Adrenal gland (tissue), 12 donors: Measurements from ENCODE around the gene UBE2J2. TPM values are rescaled to one million over a fixed set of nuclear protein-coding genes. Genes with fewer than 3 reads are reported as not detected.

Experiments
- DNase-seq, 7 donors: peaks; one replicate each; pipeline ENCODE4 v3.0.0-alpha.2; 2019 to 2020
- H3K27ac ChIP-seq, 5 donors: fragments of 200-600 bp; sonication (generic) in 4 of 5; 1 replicate in 3 of 5; 2 replicates in 2 of 5; pipeline versions ENCODE4 v1.5.1 to v1.8.0; 2016 to 2020; ENCODE audit warnings: mild to moderate bottlenecking in 1 of 5
- H3K27me3 ChIP-seq: fragments of 200-600 bp; 2 replicates; pipeline ENCODE4 v1.8.0; 2021
- H3K36me3 ChIP-seq, 2 donors: fragments of 200-600 bp; replicated peaks in 1 of 2; 1 replicate in 1 of 2; 2 replicates in 1 of 2; pipeline versions ENCODE4 v1.5.1 to v1.8.0; 2018 to 2022
- H3K4me1 ChIP-seq, 2 donors: fragments of 200-600 bp; replicated peaks in 1 of 2; 1 replicate in 1 of 2; 2 replicates in 1 of 2; pipeline versions ENCODE4 v1.5.1 to v1.8.0; 2018 to 2021
- H3K4me3 ChIP-seq, 4 donors: fragments of 200-600 bp; sonication (generic) in 3 of 4; one replicate each; pipeline ENCODE4 v1.5.1; 2016 to 2018
- H3K9me3 ChIP-seq, 3 donors: fragments of 200-600 bp; sonication (generic) in 1 of 3; replicated peaks in 1 of 3; 1 replicate in 2 of 3; 2 replicates in 1 of 3; pipeline versions ENCODE4 v1.5.1 to v1.8.0; 2016 to 2021
- POLR2A ChIP-seq, 2 donors: fragments of 450-650 bp; IDR thresholded peaks; one replicate each; pipeline ENCODE4 v1.6.1; 2017; ENCODE audit warnings: antibody characterized with exemption in 2 of 2, mild to moderate bottlenecking in 2 of 2, moderate library complexity in 1 of 2
- WGBS, 4 donors: extraction: QIAGEN DNeasy Blood & Tissue Kit in 2 of 4; methylation state at CpG; one replicate each; pipeline versions ENCODE4 v1.1.5 to v1.1.7; 2013 to 2017; 5-methylcytosine and 5-hydroxymethylcytosine counted together
- intact Hi-C, 2 donors: fragments of 100-400 bp; cut with DNase I; formaldehyde crosslinking; loops; one replicate each; pipeline versions ENCODE4 v1.14.1 to v1.15.0; 2022 to 2023
- polyA plus RNA-seq, 3 donors: library from polyadenylated mRNA; stranded (reverse); fragments of 200-250 nt in 2 of 3; fragments of 350-450 nt in 1 of 3; fragmentation: Illumina TruSeq in 1 of 3; extraction: RNeasy Lipid Tissue Mini Kit (QIAGEN cat#74804) in 1 of 3; gene quantifications; one replicate each; pipeline ENCODE4 v1.2.3, GENCODE V29; 2013 to 2014
- total RNA-seq, 9 donors: library from RNA; depleted of rRNA in 4 of 9; stranded (reverse); fragments of >200 nt in 4 of 9; fragments of 120-200 nt in 1 of 9; fragmentation: NEBNext Ultra II Directional in 1 of 9; extraction: Animal tissue kit (Norgen Biotek cat#: 25700) in 1 of 9; gene quantifications; one replicate each; pipeline versions ENCODE4 v1.1.0 to v1.2.4, GENCODE V29; 2013 to 2023
- TF ChIP-seq, protein P1 (sequence below), 6 experiments: fragments of 450-650 bp in 4 of 6; fragments of 200-600 bp in 2 of 6; sonication (generic) in 1 of 6; IDR thresholded peaks; 1 replicate in 5 of 6; 2 replicates in 1 of 6; pipeline versions ENCODE4 v1.5.1 to v1.8.0; 2016 to 2021; ENCODE audit warnings: antibody characterized with exemption in 6 of 6, mild to moderate bottlenecking in 2 of 6, moderate library complexity in 1 of 6
- donor health status: healthy with polysubstance abuse.
- donor health status: Bipolar disorder and iron deficiency.
- donor health status: DM: yes; HTN: yes; CAD: no.
- donor health status: DM: no; HTN: no; CAD: no.
- donor health status: DM: no; HTN: no; CAD: no.
- donor health status: DM: yes; HTN: yes; CAD: no.

Gene UBE2J2
- total and polyA plus RNA-seq, 12 donors: 30.1 to 74.4 (median 49.8) TPM

DNA sequence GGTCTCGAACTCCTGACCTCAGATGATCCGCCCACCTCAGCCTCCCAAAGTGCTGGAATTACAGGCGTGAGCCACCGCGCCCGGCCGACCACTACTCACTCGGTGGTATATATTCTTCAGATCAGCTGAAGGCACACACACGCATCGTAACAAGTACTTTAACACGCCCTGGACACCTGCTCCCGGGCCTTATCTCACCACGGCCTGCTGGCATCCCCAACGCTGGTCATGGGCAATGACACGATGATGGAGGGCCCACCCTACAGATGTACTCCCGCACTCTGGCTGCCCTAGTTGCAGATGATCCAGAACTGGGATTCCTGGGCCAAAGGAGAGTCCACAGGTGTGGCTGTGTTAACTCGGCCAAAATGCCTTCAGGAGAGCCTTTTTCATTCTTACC lies 11.6 kb downstream of the UBE2J2 start:
- Histone ChIP-seq H3K36me3 (peaks cover 0 to 55% of the 10 kb centered on the region in 2 donors), H3K4me3 (no peak overlapping the region), H3K4me1 (no peaks in the 10 kb centered on the region), H3K27me3 (no peaks in the 10 kb centered on the region), H3K27ac (no peak overlapping the region), H3K9me3 (no peaks in the 10 kb centered on the region)
- 93 to 96% (median 95%) methylated on average over 10 to 17 of the region's 17 CpGs for WGBS, 4 donors
- TF ChIP-seq, protein P1, sequence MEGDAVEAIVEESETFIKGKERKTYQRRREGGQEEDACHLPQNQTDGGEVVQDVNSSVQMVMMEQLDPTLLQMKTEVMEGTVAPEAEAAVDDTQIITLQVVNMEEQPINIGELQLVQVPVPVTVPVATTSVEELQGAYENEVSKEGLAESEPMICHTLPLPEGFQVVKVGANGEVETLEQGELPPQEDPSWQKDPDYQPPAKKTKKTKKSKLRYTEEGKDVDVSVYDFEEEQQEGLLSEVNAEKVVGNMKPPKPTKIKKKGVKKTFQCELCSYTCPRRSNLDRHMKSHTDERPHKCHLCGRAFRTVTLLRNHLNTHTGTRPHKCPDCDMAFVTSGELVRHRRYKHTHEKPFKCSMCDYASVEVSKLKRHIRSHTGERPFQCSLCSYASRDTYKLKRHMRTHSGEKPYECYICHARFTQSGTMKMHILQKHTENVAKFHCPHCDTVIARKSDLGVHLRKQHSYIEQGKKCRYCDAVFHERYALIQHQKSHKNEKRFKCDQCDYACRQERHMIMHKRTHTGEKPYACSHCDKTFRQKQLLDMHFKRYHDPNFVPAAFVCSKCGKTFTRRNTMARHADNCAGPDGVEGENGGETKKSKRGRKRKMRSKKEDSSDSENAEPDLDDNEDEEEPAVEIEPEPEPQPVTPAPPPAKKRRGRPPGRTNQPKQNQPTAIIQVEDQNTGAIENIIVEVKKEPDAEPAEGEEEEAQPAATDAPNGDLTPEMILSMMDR (IDR thresholded peaks at IDR 0.05): no peak
- TF ChIP-seq POLR2A (IDR thresholded peaks at IDR 0.05): no peak
- DNase-seq: no peak
- intact Hi-C loops: no loop called here

DNA sequence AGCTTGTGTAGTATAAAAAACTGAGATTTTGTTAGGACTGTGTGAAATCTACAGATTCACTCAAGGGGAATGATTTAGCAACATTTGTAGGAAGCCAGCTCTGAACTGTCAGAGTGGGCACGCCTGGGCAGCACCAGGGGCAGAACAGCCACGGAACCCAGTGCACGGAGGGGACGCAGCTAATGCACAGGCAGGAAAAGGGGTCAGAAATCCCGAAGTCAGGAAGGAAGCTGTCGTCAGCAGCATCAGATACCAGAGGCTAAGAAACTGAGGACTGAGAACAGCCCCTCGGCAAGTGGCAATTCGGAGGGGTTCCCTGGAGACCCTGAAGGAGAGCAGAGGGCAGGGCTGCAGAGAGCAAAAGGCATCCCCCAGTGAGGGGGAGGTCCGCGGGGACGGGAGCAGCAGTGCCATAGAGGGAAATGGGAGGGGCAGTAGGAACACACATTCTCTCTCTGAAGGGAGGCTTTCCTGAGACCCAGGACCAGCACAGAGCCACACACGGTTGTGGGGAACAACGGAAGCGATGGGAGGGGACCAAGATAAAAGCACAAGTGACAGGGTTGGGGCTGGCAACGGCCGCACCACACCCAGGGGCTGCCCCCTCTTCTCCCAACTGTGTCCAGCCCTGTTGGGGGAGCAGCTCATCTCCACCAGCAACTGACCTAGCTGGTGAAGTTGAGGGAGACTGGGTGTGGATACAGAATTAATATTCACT lies 12.7 kb downstream of the UBE2J2 start:
- Histone ChIP-seq H3K27me3 (no peaks in the 10 kb centered on the region), H3K4me1 (no peaks in the 10 kb centered on the region), H3K27ac (peak overlapping the region in 2 of 5 donors; percentile 1 to 27), H3K36me3 (peaks cover 0 to 62% of the 10 kb centered on the region in 2 donors), H3K4me3 (no peak overlapping the region), H3K9me3 (no peaks in the 10 kb centered on the region)
- DNase-seq: no peak
- WGBS, 4 donors: 62 to 82% (median 76%) methylated on average over 16 of the region's 16 CpGs
- intact Hi-C loops: no loop called here
- TF ChIP-seq, protein P1 (IDR thresholded peaks at IDR 0.05): no peak
- no peak for TF ChIP-seq POLR2A (IDR thresholded peaks at IDR 0.05)

DNA sequence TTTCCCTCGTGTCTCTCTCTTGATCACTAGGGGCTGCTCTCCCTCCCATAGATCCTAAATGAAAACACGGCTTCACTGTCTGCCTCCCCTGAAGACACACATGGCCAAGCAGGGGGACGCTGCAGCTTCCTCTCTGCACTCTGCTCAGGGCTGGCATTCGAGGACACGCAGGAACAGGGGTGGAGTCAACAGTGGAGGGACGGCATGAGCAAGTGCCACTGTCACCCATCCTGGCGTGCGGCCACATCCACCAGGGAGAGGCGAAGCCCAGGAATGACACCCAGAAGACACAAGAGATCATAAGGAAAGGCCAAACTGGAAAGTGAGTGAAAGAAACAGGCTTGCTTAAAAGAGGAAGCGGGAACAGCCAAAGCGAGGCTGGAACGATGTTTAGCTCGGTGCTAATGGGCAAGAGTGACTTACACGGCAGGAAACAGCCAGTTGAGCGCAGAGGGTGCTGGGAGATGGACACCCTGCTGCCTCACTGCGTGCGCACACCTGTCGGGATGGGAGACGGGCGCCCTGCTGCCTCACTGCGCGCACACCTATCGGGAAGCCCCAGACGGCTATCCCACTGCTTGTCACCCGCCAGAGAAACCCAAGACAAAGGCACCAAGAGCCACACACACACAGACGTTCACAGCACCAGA lies 13.6 kb downstream of the UBE2J2 start:
- TF ChIP-seq POLR2A (IDR thresholded peaks at IDR 0.05): no peak
- TF ChIP-seq, protein P1 (IDR thresholded peaks at IDR 0.05): no peak
- H3K9me3 ChIP-seq: no peaks in the 10 kb centered on the region
- peaks cover 0 to 66% of the 10 kb centered on the region in 2 donors for H3K36me3 ChIP-seq
- H3K4me3 ChIP-seq: no peak overlapping the region
- intact Hi-C loops: no loop called here
- 69 to 77% (median 71%) methylated on average over 26 of the region's 26 CpGs for WGBS, 4 donors
- no peaks in the 10 kb centered on the region for H3K27me3 ChIP-seq
- peak overlapping the region in 2 of 5 donors; percentile 1 to 27 for H3K27ac ChIP-seq
- H3K4me1 ChIP-seq: no peaks in the 10 kb centered on the region
- peak in 6 of 7 donors; percentile 67 to 88 (median 78) for DNase-seq

DNA sequence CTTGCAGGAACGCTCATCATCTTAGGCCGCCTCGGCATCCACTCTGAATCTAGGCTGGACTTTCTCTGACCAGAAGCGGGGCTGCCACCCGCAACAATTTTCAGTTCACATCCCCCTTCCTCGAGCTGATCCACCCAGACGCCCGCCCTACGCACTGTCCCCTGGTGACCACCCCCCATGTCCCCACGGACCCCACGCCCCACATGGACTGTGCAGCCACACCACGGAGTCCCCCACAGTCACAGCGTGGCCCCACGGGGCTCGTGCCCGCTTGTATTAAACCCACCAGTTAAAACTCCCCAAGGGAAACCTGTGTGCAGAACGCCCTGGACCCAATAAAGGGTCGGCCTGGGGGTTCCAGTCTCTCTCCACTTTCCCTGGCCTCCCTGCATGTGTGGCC lies 14.1 kb downstream of the UBE2J2 start:
- no peak for TF ChIP-seq POLR2A (IDR thresholded peaks at IDR 0.05)
- TF ChIP-seq, protein P1 (IDR thresholded peaks at IDR 0.05): no peak
- 89 to 94% (median 93%) methylated on average over 16 to 18 of the region's 18 CpGs for WGBS, 4 donors
- no peak for DNase-seq
- no peak overlapping the region for H3K27ac ChIP-seq
- no peaks in the 10 kb centered on the region for H3K9me3 ChIP-seq
- no peaks in the 10 kb centered on the region for H3K4me1 ChIP-seq
- peaks cover 0 to 66% of the 10 kb centered on the region in 2 donors for H3K36me3 ChIP-seq
- intact Hi-C loops: no loop called here
- H3K27me3 ChIP-seq: no peaks in the 10 kb centered on the region
- no peak overlapping the region for H3K4me3 ChIP-seq
